Measurements from ENCODE around the gene SRP9.
A peak's percentile ranks its signal among the peaks of the same experiment; 100 is the strongest.
"Not testable (repeated sequence)": the region's sequence is repeated elsewhere in the genome, so short reads cannot be mapped to it uniquely, and the experiment has no call there.

Gene SRP9

DNA sequence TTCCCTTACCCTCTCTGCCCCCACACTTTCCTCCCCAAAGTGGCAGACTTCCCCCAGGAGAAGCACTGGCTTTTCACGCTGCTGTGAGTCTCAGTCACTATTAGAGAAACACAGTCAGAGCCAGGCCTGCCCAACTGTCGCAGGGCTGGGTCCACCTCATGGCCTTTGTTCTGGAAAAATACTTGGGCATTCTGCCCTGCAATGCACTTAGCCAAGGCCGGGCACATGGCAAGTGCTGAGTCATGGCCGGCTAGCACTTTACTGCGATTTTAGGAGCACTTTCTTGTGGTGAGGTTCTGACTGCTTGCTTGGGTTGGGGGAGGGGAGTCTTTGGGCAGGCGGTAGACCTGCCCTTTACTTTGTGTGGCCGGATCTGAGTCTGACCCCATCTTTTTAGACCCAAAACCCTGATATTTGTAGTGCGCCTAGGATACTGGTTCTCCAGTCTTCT, 40.0 kb downstream of the SRP9 start:
- DNase-seq, result peak; percentile 34

DNA sequence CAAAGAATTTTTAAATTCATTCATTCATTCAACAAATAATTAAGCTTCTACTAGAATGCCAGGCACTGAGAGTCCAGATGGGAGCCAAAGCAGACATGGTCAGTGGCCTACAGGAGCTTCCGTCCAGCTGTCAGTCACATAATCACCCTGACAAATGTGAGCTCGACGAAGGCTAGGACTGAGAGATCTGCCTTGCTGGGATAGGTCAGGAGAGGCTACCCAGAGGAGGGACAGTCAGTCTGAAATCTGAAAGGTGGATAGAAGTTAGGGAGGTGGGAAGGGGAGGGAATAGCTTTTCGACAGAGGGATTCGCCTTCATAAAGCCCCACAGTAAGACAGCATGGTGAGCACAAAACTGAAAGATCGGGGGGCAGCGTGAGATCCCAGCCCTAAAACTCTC, 40.6 kb downstream of the SRP9 start:
- no peak for DNase-seq

DNA sequence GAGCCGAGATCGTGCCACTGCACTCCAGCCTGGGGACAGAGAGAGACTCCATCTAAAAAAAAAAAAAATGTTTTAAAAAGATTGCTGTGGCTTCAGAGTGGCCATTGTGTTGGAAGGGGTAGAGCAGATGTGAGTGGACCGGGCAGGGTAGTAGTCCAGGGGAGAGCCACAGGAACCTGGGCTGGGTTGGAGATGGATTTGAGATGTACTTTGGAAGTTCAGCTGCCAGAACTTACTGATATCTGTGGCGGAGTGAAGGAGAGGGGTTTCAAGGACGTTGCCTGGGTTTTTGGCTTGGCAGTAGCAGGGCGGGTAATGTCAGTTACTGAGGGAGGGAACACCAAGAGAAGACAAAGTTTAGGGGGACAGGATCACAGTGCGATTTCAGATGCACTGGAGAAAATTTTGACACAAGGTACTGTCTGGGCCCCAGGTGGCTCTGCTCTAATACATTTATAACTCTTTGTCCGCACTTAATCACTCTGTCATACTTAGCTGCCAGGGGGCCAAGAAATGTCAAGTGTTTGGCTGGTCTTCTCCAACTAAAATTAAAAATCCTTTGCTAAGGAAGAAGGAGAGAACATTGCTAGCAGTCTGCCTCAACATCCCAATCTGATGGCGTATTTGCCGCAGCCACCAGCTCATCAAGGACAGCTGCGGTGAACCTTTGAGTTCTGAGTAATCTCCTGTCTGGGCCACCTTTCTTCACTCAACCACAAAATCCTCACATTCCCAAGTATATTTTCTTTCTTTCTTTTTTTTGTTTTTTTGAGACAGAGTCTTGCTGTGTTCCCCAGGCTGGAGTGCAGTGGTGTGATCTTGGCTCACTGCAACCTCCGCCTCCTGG, 41.9 kb downstream of the SRP9 start:
- no peak for DNase-seq

DNA sequence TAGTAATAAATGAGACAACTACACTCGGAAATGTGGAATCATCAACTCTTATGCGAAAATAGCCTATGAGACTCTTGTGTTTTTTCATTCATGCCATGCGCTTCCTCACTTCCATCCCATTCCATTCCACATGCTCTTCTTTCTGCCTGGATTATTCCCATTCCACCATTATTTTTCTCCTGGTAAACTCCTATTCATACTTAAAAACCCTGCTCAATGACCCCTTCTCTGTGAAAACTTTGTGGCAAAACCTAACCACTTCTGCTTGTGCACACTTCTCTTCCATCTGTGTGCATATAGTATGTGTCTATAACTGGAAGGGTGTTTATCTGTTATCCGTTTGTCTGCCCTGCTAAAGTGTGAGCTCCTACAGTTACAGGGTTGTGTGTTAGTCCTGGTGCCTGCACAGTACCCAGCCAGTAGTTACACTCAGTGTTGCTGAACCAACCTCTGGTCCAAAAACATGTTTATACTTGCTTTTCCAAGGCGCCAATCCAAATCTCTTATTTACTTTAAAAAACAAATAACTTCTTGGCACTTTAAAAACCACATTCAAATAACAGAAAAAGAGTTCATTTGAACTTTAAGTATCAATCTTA, 43.0 kb downstream of the SRP9 start:
- no peak for DNase-seq

DNA sequence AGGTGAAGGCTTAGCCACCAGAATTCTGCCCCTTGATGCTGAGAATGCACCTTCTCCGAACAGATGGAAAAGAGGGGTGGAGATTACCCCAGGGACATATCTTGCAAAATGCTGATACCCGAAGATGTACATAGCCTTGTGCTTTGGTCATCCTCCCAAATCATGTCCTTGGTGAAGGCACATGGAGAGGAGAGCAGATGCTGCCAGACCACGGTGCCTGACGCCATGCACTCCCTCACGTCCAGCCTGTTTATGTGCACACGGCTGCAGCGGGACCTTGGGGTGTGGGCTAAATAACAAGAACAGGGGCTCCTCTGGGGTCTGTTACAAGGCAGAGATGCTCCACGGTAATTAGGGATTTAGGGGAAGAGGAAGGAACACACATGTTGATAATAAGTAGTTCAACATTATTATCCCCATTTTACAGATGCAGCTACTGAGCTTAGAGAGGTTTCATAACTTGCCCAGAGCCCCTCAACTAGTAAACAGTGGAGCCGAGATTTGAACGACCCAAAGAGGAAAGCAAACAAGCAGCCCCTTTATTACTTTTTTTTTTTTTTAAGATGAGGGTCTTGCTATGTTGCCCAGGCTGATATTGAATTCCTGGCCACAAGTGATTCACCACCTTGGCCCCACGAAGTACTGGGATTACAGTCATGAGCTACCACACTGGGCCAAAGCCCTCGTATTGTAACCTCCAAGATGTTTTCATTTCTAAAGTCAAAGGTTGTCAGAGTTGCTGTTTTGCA, 45.2 kb downstream of the SRP9 start:
- DNase-seq, result no peak

DNA sequence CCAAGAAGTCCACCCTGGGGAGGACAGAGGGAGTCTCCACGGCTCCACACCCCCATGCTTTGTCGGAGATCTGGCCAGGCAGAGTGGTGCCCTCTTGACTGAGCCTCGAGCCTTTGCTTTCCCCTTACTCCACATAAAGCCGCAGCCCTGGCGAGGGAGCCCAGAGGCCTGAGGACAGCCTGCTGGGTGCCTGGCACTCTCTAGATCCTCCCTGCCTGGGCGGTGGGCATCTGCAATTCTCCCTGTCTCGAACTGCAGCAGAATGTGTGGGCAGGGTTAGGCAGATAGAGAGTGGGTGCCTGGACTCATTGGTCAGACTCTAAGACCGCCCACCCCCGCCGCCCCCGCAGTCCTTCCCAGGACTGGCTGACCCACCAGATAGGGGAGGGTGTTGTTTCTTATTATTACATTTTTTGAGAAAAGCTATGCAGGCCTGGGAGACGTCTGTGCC, 46.2 kb downstream of the SRP9 start:
- no peak for DNase-seq

DNA sequence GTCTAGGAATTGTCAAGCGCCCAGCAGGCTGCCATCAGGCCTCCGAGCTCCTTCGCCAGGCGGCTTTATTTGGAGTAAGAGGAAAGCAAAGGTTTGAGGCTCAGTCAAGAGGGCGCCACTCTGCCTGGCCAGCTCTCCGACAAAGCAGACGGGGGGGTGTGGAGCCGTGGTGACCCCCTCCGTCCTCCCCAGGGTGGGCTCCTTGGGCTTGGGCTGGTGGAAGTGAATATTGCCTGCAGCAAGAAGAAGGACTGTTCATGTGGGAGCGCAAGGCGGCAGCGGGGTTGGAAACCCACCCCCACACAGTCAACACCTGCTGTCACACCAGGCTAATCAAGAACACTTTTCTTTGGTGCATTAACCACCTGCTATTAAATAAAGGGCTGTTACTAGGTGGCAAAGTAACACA, 46.9 kb downstream of the SRP9 start:
- DNase-seq, result no peak

DNA sequence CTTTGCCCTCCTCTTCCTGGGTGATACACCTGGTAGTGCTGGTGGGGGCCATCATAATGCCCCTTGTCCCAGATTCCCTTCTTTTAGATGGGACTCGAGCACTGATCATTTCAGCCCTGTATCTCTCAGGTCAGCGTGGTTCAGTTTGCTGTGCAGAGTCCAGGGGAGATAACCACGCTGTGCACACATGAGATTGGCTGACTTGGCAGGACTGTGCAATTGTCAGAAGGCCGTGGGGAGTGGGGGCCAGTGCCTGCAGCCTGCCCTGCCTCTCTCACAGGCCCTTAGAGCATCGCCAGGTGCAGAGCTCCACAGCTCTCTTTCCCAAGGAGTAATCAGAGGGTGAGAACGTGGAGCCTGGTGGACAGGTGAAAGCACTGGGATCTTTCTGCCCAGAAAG, 47.5 kb downstream of the SRP9 start:
- DNase-seq, result no peak

DNA sequence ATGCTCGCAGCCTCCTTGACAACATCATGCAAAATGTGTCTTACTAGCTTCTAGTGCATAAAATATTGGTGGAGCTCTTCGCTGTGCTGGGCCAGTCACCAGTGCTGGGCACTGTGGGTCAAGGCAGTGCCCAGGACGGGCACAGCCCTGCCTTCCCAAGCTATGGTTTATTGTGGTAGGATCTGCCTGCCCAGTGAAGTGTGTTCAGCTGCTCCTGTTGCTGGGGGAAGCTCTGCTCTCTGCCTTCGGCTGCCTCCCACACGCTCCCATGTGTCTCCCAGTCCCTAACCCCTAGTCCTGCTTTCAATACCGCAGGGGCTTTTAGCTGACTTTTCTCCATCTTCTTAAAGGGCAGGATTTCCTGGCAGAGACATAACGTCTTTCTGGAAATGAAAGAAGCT, 48.0 kb downstream of the SRP9 start:
- DNase-seq, result no peak

DNA sequence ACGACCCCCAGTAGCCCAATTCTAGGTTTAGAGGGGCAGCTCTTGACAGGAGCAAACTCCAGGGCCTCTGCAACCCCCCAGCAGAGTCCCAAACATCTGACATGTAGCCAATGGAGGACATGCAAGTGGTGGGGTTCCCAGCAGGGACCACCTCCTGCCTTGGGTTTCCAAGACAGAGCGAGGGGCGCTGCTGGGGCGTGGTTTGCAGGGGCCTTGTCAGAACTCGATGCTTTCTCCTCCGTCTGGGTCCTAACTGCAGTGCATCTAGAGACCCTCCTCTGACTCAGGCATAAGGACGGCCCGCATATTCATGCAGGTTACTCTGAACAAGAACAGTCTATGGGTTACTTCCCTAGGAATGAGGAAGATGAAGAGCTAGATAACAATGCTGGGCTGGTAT, 49.5 kb downstream of the SRP9 start:
- DNase-seq, result no peak

DNA sequence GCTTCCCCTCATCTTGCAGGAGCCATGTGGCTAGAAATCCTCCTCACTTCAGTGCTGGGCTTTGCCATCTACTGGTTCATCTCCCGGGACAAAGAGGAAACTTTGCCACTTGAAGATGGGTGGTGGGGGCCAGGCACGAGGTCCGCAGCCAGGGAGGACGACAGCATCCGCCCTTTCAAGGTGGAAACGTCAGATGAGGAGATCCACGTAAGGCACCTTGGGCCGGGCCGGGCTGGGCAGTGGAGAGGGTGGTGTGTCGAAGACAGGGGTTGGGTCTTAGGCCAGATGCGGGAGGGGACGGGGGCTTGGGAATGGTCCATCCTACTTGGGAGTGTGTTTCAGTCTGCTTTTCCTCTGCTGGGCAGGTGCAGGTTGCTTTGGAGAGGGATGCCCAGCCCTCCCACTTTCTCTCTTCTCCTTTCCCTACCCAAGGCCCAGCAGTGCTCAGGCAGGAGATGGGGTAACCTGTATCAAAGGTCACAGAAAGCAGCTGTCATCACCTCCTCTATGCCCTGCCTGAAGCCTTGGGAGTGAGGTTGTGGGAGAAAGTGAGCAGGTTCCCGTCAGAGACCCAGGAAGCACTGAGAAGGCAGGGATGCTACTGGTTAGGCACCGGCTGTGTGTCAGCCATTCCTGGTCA, 51.2 kb downstream of the SRP9 start:
- DNase-seq, result no peak

DNA sequence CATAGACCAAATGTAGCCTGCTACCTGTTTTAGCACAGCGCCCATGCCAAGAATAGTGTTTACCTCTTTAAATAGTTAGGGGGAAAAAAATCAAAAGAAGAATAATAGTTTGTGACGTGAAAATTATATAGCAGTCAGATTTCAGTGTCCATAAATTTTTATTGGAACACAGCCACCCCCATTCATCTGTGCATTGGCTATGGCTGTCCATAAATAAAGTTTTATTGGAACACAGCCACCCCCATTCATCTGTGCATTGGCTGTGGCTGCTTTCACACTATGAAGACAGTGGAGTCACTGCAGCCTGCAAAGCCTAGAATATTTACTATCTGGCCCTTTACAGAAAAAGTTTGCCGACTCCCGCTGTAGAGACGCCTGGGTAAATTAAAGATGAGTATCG, 53.2 kb downstream of the SRP9 start:
- DNase-seq, result no peak

DNA sequence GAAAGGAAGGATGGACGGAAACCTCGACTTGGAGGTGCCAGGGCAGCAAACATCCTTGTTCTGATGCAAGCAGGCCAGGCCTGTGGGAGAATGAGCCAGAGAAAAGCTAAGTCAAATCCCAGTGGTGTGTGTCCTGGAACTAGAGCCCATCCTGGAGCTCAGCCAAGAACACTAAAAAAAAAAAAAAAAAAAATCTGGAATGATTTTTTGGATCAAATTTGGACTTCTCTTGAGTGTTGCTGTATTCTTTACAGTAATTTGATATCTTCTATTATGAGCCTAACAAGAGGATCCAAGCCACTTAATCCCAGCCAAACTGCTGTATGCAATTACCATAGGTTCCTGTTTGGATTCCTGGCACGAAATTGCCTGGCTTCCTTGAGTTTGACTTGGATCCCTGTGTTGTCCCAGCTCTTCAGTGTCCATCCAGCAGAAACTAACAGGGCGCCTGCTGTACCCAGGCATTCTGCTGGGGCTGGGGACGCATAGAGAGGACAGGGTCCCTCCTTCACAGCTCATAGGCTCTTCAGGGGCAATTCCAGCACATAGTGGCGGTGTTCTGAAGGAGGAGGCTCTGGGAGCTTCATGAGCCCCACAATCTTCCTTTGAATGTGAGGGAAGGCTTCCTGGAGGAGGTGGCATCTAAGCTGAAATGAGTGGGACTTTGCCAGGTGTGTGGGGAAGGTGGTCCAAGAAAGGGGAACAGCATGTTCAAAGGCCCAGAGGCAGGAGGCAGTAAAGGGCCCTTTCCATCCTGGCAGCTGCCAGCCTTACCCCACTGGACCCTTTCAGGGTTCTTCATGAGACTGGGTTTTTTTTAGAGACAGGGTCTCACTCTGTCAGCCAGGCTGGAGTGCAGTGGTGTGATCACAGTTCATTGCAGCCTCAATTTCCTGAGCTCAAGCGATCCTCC, 57.0 kb downstream of the SRP9 start:
- no peak for DNase-seq

DNA sequence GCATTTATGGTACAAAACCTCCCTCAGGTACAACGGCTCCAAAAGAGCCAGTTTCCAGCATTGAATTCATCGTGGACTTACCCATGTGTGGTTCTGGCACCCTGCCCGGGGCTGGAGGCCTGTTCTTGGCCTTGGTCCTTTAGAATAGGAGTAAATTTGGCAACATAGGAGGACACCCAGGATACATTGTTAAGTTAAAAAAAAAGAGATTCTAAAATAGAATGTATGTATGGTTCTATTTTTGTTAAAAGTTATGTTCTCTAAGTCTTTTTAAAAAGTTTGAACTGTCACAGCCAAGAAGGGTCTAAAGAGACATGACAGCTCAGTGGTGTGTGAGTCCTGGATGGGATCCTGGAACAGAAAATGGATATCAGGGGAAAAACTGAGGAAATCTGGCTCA, 58.2 kb downstream of the SRP9 start:
- no peak for DNase-seq

DNA sequence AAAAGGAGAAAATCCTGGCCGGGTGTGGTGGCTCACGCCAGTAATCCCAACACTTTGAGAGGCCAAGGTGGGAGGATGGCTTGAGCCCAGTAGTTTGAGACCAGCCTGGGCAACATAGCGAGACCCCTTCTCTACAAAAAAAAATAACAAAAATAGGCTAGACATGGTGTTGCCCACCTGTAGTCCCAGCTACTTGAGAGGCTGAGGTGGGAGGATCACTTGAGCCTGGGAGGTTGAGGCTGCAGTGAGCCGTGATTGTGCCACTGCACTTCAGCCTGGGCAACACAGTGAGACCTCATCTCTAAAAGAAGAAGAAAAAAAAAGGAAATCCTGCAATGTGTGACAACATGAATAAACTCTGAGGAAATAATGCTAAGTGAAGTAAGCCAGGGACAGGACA, 58.7 kb downstream of the SRP9 start:
- not testable (repeated sequence) for DNase-seq

DNA sequence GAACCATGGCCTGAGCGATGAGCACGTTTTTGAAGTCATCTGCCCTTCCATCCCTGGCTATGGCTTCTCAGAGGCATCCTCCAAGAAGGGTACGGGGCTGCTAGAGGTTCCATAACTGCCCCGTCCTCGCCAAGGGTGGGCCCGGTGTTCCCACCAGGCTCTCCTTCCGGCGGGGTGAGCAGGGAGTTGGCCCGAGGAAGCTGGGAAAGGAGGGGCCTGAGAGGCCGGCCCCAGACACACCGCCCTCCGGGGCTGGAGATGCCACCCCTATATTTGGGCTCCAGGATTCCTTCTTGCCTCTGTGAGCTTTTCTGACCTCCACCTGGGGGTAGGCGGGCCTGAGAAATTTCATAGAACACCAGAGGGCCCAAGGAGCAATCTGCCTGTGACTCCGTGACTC, 61.2 kb downstream of the SRP9 start:
- DNase-seq, result no peak
